ENCODE results near the gene NT5C1B.

DNA sequence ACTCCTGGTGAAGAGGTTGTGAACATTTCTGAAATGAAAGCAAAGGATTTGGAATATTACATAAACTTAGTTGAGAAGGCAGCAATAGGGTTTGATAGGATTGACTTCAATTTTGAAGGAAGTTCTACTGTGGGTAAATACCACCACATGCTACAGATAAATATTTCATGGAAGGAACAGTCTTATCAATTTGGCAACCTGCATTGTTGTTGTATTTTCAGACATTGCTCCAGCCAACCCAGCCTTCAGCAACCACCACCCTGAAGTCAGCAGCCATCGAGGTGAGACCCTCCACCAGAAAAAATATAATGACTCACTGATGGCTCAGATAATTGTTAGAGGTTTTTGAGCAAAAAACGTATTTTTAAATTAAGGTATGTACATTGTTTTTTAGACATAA, 38.9 kb downstream of the NT5C1B start:
- TF ChIP-seq, protein P1, sequence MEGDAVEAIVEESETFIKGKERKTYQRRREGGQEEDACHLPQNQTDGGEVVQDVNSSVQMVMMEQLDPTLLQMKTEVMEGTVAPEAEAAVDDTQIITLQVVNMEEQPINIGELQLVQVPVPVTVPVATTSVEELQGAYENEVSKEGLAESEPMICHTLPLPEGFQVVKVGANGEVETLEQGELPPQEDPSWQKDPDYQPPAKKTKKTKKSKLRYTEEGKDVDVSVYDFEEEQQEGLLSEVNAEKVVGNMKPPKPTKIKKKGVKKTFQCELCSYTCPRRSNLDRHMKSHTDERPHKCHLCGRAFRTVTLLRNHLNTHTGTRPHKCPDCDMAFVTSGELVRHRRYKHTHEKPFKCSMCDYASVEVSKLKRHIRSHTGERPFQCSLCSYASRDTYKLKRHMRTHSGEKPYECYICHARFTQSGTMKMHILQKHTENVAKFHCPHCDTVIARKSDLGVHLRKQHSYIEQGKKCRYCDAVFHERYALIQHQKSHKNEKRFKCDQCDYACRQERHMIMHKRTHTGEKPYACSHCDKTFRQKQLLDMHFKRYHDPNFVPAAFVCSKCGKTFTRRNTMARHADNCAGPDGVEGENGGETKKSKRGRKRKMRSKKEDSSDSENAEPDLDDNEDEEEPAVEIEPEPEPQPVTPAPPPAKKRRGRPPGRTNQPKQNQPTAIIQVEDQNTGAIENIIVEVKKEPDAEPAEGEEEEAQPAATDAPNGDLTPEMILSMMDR (IDR thresholded peaks at IDR 0.05 in 8 of 11, conservative IDR thresholded peaks at IDR 0.05 in 3 of 11) = no peak
- TF ChIP-seq POLR2A (IDR thresholded peaks at IDR 0.05) (no peak), POLR2AphosphoS5 (IDR thresholded peaks at IDR 0.05) (no peak)
